ENCODE measurements around the gene SOX12. TPM values are rescaled to one million over a fixed set of nuclear protein-coding genes. Genes with fewer than 3 reads are reported as not detected.
A peak's percentile ranks its signal among the peaks of the same experiment; 100 is the strongest.

SOX12 gene
- total and polyA plus RNA-seq, 8 donors = 2.9 to 8.8 (median 5.4) TPM

GRCh38 chr20:358891-359555, 33.7 kb downstream of the SOX12 start:
- no peaks in the 10 kb centered on the region for H3K36me3 ChIP-seq
- TF ChIP-seq, protein P1, sequence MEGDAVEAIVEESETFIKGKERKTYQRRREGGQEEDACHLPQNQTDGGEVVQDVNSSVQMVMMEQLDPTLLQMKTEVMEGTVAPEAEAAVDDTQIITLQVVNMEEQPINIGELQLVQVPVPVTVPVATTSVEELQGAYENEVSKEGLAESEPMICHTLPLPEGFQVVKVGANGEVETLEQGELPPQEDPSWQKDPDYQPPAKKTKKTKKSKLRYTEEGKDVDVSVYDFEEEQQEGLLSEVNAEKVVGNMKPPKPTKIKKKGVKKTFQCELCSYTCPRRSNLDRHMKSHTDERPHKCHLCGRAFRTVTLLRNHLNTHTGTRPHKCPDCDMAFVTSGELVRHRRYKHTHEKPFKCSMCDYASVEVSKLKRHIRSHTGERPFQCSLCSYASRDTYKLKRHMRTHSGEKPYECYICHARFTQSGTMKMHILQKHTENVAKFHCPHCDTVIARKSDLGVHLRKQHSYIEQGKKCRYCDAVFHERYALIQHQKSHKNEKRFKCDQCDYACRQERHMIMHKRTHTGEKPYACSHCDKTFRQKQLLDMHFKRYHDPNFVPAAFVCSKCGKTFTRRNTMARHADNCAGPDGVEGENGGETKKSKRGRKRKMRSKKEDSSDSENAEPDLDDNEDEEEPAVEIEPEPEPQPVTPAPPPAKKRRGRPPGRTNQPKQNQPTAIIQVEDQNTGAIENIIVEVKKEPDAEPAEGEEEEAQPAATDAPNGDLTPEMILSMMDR (IDR thresholded peaks at IDR 0.05) = no peak
- no peak for FAIRE-seq
- no peak overlapping the region for H3K27ac ChIP-seq
- H3K9me3 ChIP-seq = no peaks in the 10 kb centered on the region
- no peak for DNase-seq
- H3K27me3 ChIP-seq = no peaks in the 10 kb centered on the region
- intact Hi-C loops (cut with DNase I) = loop anchor here (10.0 kb wide), 3 partner anchors 76 to 286 kb away; no protein-coding TSS in a partner anchor
- ATAC-seq = no peak
- H3K4me3 ChIP-seq = no peak overlapping the region
- H3K4me1 ChIP-seq = no peaks in the 10 kb centered on the region
- WGBS, 2 donors = 64 to 83% methylated on average over 4 of the region's 4 CpGs

DNA sequence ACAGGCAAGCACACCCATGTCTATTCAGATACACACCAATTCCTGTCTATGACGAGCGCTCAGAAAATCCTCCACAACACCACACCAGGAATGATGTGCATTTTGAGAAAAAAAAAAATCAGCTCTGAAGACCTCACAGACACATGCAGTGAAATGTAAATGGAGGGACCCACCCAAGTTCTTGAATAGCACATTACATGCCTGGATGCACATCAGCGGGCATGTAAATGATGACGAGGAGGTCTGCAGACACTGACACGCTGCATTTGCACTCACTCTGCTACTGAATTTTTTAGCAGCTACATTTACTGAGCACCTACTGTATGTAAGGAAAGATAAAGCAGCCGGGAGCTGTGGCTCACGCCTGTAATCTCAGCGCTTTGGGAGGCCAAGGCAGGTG, 36.2 kb downstream of the SOX12 start:
- H3K27ac ChIP-seq = no peak overlapping the region
- no peak overlapping the region for H3K4me3 ChIP-seq
- WGBS, 2 donors = 87 to 89% methylated on average over 8 of the region's 8 CpGs
- no peaks in the 10 kb centered on the region for H3K36me3 ChIP-seq
- H3K9me3 ChIP-seq = no peaks in the 10 kb centered on the region
- H3K27me3 ChIP-seq = no peaks in the 10 kb centered on the region
- H3K4me1 ChIP-seq = peaks cover 0 to 6% (median 0%) of the 10 kb centered on the region in 3 donors
- ATAC-seq (no peak), FAIRE-seq (no peak), DNase-seq (no peak)
- intact Hi-C loops (cut with DNase I) = loop anchor here in 1 of 3 donors (10.0 kb wide), 1 partner anchor 373 kb away; no protein-coding TSS in a partner anchor
- TF ChIP-seq, protein P1 (IDR thresholded peaks at IDR 0.05) = no peak

DNA sequence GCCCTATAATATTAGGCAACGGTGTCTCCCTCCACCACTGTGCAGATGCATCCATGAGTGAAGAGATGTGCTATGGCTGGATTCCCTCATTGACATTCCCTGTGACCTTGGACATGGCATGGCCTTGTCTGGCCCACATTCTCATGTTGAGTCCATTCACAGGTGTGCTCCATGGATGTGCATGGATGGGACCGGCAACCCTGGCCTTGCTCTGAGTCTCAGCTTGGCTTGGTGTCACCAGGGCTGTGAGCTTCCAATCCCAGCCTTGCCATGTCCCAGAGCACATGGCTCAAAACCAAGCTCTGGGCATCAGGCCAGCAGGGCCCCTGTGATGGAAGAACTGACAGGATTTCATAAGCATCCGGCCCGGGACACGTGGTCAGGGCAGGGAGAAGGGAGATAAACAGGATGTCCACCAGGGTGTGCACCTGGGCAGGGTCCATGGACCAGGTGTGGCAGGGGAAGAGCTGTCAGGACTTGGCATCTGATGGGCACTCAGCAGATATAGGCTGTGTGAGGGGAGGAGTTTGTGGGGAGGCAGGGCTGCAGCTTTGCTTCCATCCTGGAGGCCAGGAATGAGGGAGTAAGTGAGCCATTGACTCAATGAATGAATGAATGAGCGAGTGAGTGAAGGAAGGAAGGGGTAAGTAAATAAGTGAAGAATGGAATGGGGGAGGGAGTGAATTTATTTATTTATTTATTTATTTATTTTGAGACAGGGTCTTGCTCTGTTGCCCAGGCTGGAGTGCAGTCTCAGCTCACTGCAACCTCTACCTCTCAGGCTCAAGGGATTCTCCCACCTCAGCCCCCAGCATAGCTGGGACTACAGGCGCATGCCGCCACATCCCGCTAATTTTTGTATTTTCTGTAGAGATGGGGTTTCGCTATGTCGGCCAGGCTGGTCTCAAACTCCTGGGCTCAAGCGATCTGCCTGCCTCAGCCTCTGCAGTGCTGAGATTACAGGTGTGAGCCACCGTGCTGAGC, 37.2 kb downstream of the SOX12 start:
- no peaks in the 10 kb centered on the region for H3K9me3 ChIP-seq
- 62 to 63% methylated on average over 13 of the region's 13 CpGs for WGBS, 2 donors
- no peak for FAIRE-seq
- intact Hi-C loops (cut with DNase I) = loop anchor here in 1 of 3 donors (10.0 kb wide), 1 partner anchor 372 kb away; no protein-coding TSS in a partner anchor
- no peak overlapping the region for H3K4me3 ChIP-seq
- no peaks in the 10 kb centered on the region for H3K27me3 ChIP-seq
- TF ChIP-seq, protein P1 (IDR thresholded peaks at IDR 0.05) = peak in 3 of 4 donors; percentile 23 to 37 (median 36)
- ATAC-seq = peak; percentile 80 to 94 (median 92)
- no peak overlapping the region for H3K27ac ChIP-seq
- peaks cover 0 to 6% (median 0%) of the 10 kb centered on the region in 3 donors for H3K4me1 ChIP-seq
- no peaks in the 10 kb centered on the region for H3K36me3 ChIP-seq
- peak; percentile 87 to 98 (median 92) for DNase-seq

DNA sequence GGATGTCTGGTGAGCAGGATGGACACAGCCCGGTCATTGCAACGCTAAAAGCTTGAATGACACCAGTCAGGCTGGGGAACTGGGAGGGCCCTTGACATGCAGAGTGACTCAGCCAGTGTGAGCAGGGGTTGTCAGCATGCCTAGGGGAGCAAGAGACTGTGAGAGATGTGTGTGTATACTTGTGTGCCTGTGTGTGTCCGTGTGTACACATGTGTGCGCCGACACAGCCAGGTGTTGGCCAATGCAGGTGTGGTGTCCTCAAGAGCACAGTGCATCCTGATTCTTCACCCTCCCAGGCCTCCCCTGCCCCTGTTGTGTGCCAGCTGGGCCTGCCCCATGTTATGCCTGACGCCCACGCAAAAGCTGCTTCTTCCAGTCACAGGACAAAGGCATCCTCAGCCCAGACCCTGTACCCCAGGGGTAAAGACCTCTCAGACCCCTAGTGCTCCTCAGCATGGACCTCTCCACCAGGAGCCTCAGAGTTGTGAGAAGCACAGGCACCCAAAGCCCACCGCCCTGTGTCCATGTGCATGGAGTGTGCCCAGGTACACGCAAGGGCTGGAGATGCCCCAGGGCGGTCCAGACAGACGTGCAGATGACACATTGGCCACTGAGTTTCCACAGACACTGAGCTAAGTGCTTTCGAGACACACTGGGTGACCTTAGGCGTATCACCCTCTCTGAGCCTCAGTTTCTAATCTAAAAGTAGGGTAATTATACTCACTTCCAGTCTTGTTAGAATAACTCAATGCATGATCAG, 38.1 kb downstream of the SOX12 start:
- no peaks in the 10 kb centered on the region for H3K9me3 ChIP-seq
- H3K27me3 ChIP-seq = no peaks in the 10 kb centered on the region
- DNase-seq (peak in 1 of 6 donors; percentile 61), FAIRE-seq (no peak), ATAC-seq (no peak)
- H3K27ac ChIP-seq = no peak overlapping the region
- H3K4me3 ChIP-seq = no peak overlapping the region
- H3K4me1 ChIP-seq = peaks cover 0 to 6% (median 0%) of the 10 kb centered on the region in 3 donors
- 87 to 92% methylated on average over 13 of the region's 13 CpGs for WGBS, 2 donors
- intact Hi-C loops (cut with DNase I) = loop anchor here in 1 of 3 donors (10.0 kb wide), 1 partner anchor 371 kb away; no protein-coding TSS in a partner anchor
- TF ChIP-seq, protein P1 (IDR thresholded peaks at IDR 0.05) = no peak
- no peaks in the 10 kb centered on the region for H3K36me3 ChIP-seq

Data from pancreas (tissue), 10 donors.